Measurements from ENCODE around the gene PCSK6.
"Not testable (repeated sequence)": the region's sequence is repeated elsewhere in the genome, so short reads cannot be mapped to it uniquely, and the experiment has no call there.

Gene PCSK6

GRCh38 chr15:101459579-101460300 lies 29.8 kb downstream of the PCSK6 start:
- DNase-seq = no peak

- no peak for DNase-seq
Observed at GRCh38 chr15:101458908-101459578, 30.5 kb downstream of the PCSK6 start.

- DNase-seq = no peak
Observed at GRCh38 chr15:101458158-101458900, 31.2 kb downstream of the PCSK6 start.

- no peak for DNase-seq
Observed at GRCh38 chr15:101457696-101458095, 31.8 kb downstream of the PCSK6 start.

GRCh38 chr15:101456057-101456739 lies 33.3 kb downstream of the PCSK6 start:
- no peak for DNase-seq

- no peak for DNase-seq
Observed at GRCh38 chr15:101455291-101456025, 34.0 kb downstream of the PCSK6 start.

- not testable (repeated sequence) for DNase-seq
Observed at GRCh38 chr15:101454781-101455180, 34.7 kb downstream of the PCSK6 start.

- no peak for DNase-seq
Observed at GRCh38 chr15:101454365-101454764, 35.1 kb downstream of the PCSK6 start.

- DNase-seq = no peak
Observed at GRCh38 chr15:101453123-101454120, 36.1 kb downstream of the PCSK6 start.

- DNase-seq = no peak
Observed at GRCh38 chr15:101452572-101452971, 36.9 kb downstream of the PCSK6 start.

GRCh38 chr15:101451846-101452245 lies 37.7 kb downstream of the PCSK6 start:
- DNase-seq = no peak

GRCh38 chr15:101451266-101451799 lies 38.2 kb downstream of the PCSK6 start:
- no peak for DNase-seq

GRCh38 chr15:101450403-101451265 lies 38.9 kb downstream of the PCSK6 start:
- DNase-seq = no peak

GRCh38 chr15:101449471-101450402 lies 39.8 kb downstream of the PCSK6 start:
- DNase-seq = no peak

GRCh38 chr15:101448336-101448735 lies 41.2 kb downstream of the PCSK6 start:
- DNase-seq = no peak

GRCh38 chr15:101447561-101448071 lies 41.9 kb downstream of the PCSK6 start:
- DNase-seq = no peak

GRCh38 chr15:101447168-101447533 lies 42.4 kb downstream of the PCSK6 start:
- DNase-seq = no peak

GRCh38 chr15:101446518-101447167 lies 42.9 kb downstream of the PCSK6 start:
- DNase-seq = no peak
